H9 (cell line): ENCODE data around the gene SLC1A7. TPM values are rescaled to one million over a fixed set of nuclear protein-coding genes. Genes with fewer than 3 reads are reported as not detected.

Experiments
- DNase-seq: peaks from one replicate; pipeline ENCODE4 v3.0.0-alpha.2; 2017
- H2AFZ ChIP-seq: one replicate; pipeline ENCODE4 v1.6.1; 2013; ENCODE audit warnings: mild to moderate bottlenecking, low read length, control low read depth, moderate library complexity
- H2AK5ac ChIP-seq: 2 replicates; pipeline ENCODE4 v1.6.1; 2013; ENCODE audit warnings: low read length, control low read depth, mixed read lengths; ENCODE audit not compliant: insufficient read length
- H2BK120ac ChIP-seq: one replicate; pipeline ENCODE4 v1.6.1; 2013; ENCODE audit warnings: low read depth, mild to moderate bottlenecking, low read length, control low read depth, inconsistent platforms; ENCODE audit not compliant: poor library complexity, severe bottlenecking
- H2BK12ac ChIP-seq: 2 replicates; pipeline ENCODE4 v1.6.1; 2013; ENCODE audit warnings: low read length, control low read depth, mixed read lengths, low read depth; ENCODE audit not compliant: insufficient read length
- H2BK15ac ChIP-seq: 2 replicates; pipeline ENCODE4 v1.6.1; 2013; ENCODE audit warnings: low read depth, low read length, control low read depth
- H2BK20ac ChIP-seq: one replicate; pipeline ENCODE4 v1.6.1; 2013; ENCODE audit warnings: low read depth, mild to moderate bottlenecking, low read length, control low read depth, inconsistent platforms; ENCODE audit not compliant: poor library complexity, severe bottlenecking
- H2BK5ac ChIP-seq: 2 replicates; pipeline ENCODE4 v1.6.1; 2013; ENCODE audit warnings: low read length, control low read depth, mixed read lengths; ENCODE audit not compliant: insufficient read length
- H3K14ac ChIP-seq: 2 replicates; pipeline ENCODE4 v1.6.1; 2013; ENCODE audit warnings: low read length, control low read depth; ENCODE audit not compliant: insufficient read depth
- H3K18ac ChIP-seq: 2 replicates; pipeline ENCODE4 v1.6.1; 2013; ENCODE audit warnings: low read depth, mild to moderate bottlenecking, mixed read lengths, low read length, control low read depth; ENCODE audit not compliant: insufficient read length
- H3K23ac ChIP-seq: 2 replicates; pipeline ENCODE4 v1.6.1; 2013; ENCODE audit warnings: low read length, control low read depth, mixed read lengths, low read depth; ENCODE audit not compliant: insufficient read length
- H3K23me2 ChIP-seq: 2 replicates; pipeline ENCODE4 v1.6.1; 2013; ENCODE audit warnings: low read depth, mild to moderate bottlenecking, mixed read lengths, low read length, control low read depth; ENCODE audit not compliant: insufficient read length, poor library complexity, severe bottlenecking
- H3K27ac ChIP-seq: 2 replicates; pipeline ENCODE4 v1.5.1; 2013; ENCODE audit warnings: low read length, control low read depth, mixed read lengths, low read depth; ENCODE audit not compliant: insufficient read length
- H3K27me3 ChIP-seq: 2 replicates; pipeline ENCODE4 v1.6.1; 2013; ENCODE audit warnings: low read length, control low read depth, inconsistent platforms; ENCODE audit not compliant: insufficient read depth
- H3K4ac ChIP-seq: 2 replicates; pipeline ENCODE4 v1.6.1; 2013; ENCODE audit warnings: low read depth, mild to moderate bottlenecking, control low read depth, inconsistent platforms, low read length, moderate library complexity
- H3K4me1 ChIP-seq: 2 replicates; pipeline ENCODE4 v1.6.1; 2013; ENCODE audit warnings: low read length, control low read depth, inconsistent platforms; ENCODE audit not compliant: insufficient read depth
- H3K4me2 ChIP-seq: 2 replicates; pipeline ENCODE4 v1.6.1; 2013; ENCODE audit warnings: low read length, control low read depth, mixed read lengths; ENCODE audit not compliant: insufficient read length, insufficient read depth
- H3K56ac ChIP-seq: 2 replicates; pipeline ENCODE4 v1.6.1; 2013; ENCODE audit warnings: low read depth, mild to moderate bottlenecking, mixed read lengths, low read length, control low read depth; ENCODE audit not compliant: insufficient read length
- H3K79me1 ChIP-seq: 2 replicates; pipeline ENCODE4 v1.6.1; 2013; ENCODE audit warnings: low read depth, mild to moderate bottlenecking, moderate library complexity, low read length, control low read depth, inconsistent platforms; ENCODE audit not compliant: insufficient read depth, poor library complexity, severe bottlenecking
- H3K79me2 ChIP-seq: 2 replicates; pipeline ENCODE4 v1.6.1; 2013; ENCODE audit warnings: low read length, control low read depth, inconsistent platforms; ENCODE audit not compliant: insufficient read depth
- H3K9ac ChIP-seq: 2 replicates; pipeline ENCODE4 v1.6.1; 2013; ENCODE audit warnings: low read length, control low read depth, mixed read lengths; ENCODE audit not compliant: insufficient read length; ENCODE audit errors: extremely low read depth
- H3K9me3 ChIP-seq: one replicate; pipeline ENCODE4 v1.6.1; 2013; ENCODE audit warnings: low read depth, low read length, inconsistent platforms; ENCODE audit not compliant: control insufficient read depth
- H3T11ph ChIP-seq: one replicate; pipeline ENCODE4 v1.6.1; 2013; ENCODE audit warnings: mild to moderate bottlenecking, low read length, control low read depth, inconsistent platforms
- H4K20me1 ChIP-seq: one replicate; pipeline ENCODE4 v1.6.1; 2013; ENCODE audit not compliant: control insufficient read depth, insufficient read length, insufficient read depth
- H4K5ac ChIP-seq: 2 replicates; pipeline ENCODE4 v1.6.1; 2013; ENCODE audit warnings: low read depth, mild to moderate bottlenecking, mixed read lengths, low read length, control low read depth; ENCODE audit not compliant: insufficient read length
- H4K8ac ChIP-seq: replicated peaks from 2 replicates; pipeline ENCODE4 v1.6.1; 2013; ENCODE audit warnings: low read length, control low read depth, mixed read lengths, low read depth; ENCODE audit not compliant: insufficient read length
- H4K91ac ChIP-seq: 2 replicates; pipeline ENCODE4 v1.6.1; 2013; ENCODE audit warnings: low read depth, mild to moderate bottlenecking, moderate library complexity, mixed read lengths, low read length, control low read depth; ENCODE audit not compliant: insufficient read length
- H3K27ac Mint-ChIP-seq, 3 experiments: 2 replicates in 2 of 3; 3 replicates in 1 of 3; pipeline ENCODE4 v1.8.0; 2020 to 2021; ENCODE audit warnings: mixed read lengths in 3 of 3, mild to moderate bottlenecking in 1 of 3, moderate library complexity in 1 of 3
- H3K27me3 Mint-ChIP-seq: 2 replicates; pipeline ENCODE4 v1.8.0; 2021; ENCODE audit warnings: low read depth, mild to moderate bottlenecking, moderate library complexity, mixed read lengths
- H3K36me3 Mint-ChIP-seq, 3 experiments: 2 replicates in 2 of 3; 3 replicates in 1 of 3; pipeline ENCODE4 v1.8.0; 2020 to 2021; ENCODE audit warnings: low read depth in 3 of 3, mixed read lengths in 3 of 3; ENCODE audit not compliant: insufficient read depth in 1 of 3
- H3K4me1 Mint-ChIP-seq, 2 experiments: 2 replicates each; pipeline ENCODE4 v1.8.0; 2020; ENCODE audit warnings: mixed read lengths in 2 of 2
- H3K4me3 Mint-ChIP-seq, 2 experiments: 2 replicates in 1 of 2; 3 replicates in 1 of 2; pipeline ENCODE4 v1.8.0; 2020 to 2021; ENCODE audit warnings: mild to moderate bottlenecking in 2 of 2, mixed read lengths in 2 of 2, moderate library complexity in 1 of 2
- H3K9me3 Mint-ChIP-seq, 2 experiments: 2 replicates in 1 of 2; 3 replicates in 1 of 2; pipeline ENCODE4 v1.8.0; 2020; ENCODE audit warnings: mild to moderate bottlenecking in 2 of 2, mixed read lengths in 2 of 2, moderate library complexity in 1 of 2
- CTCF ChIP-seq: fragments of 200-600 bp; sonication (generic); conservative IDR thresholded peaks from 3 replicates; pipeline ENCODE4 v1.8.0; 2021; ENCODE audit warnings: antibody characterized with exemption, mild to moderate bottlenecking
- whole genome bisulfite sequencing: extraction: QIAGEN DNeasy Blood & Tissue Kit; methylation state at CpG from one replicate; pipeline ENCODE4 v1.1.7; 2013; ENCODE audit warnings: missing lambda C conversion rate, low lambda C conversion rate, mixed read lengths; ENCODE audit not compliant: insufficient read length; ENCODE audit errors: extremely low coverage; 5-methylcytosine and 5-hydroxymethylcytosine counted together
- total RNA-seq: library from RNA; stranded (reverse); gene quantifications from 2 replicates; pipeline ENCODE4 v1.2.1, GENCODE V29; 2021

The SLC1A7 gene
- total RNA-seq, 1 experiment from 2014 or later, result not detected

- Histone ChIP-seq H3K27ac (no peak overlapping the region), H2BK5ac (no peak overlapping the region), H3K79me2 (no peaks in the 10 kb centered on the region), H2AFZ (no peak overlapping the region), H2BK15ac (no peak overlapping the region), H2BK120ac (no peak overlapping the region), H3K23ac (no peak overlapping the region), H3K18ac (no peak overlapping the region), H4K8ac (no peak overlapping the region), H4K5ac (no peak overlapping the region), H3K9ac (no peak overlapping the region), H3K9me3 (no peaks in the 10 kb centered on the region), H3K4ac (no peak overlapping the region), H2BK20ac (no peak overlapping the region), H4K91ac (no peak overlapping the region), H2BK12ac (no peak overlapping the region), H3K14ac (no peak overlapping the region), H3K79me1 (no peaks in the 10 kb centered on the region), H3K27me3 (no peaks in the 10 kb centered on the region), H3K4me1 (0 out of 2 replicates have a peak, but pooled peaks cover 2% of the 10 kb centered on the region), H3K23me2 (no peaks in the 10 kb centered on the region), H3K4me2 (no peak overlapping the region), H3T11ph (no peak overlapping the region), H4K20me1 (no peaks in the 10 kb centered on the region), H3K56ac (no peak overlapping the region), H2AK5ac (no peak overlapping the region)
- no peaks in the 10 kb centered on the region; the same call in 1 of the 2 replicates for H3K27me3 Mint-ChIP-seq
- no peaks in the 10 kb centered on the region for H3K9me3 Mint-ChIP-seq
- H3K4me1 Mint-ChIP-seq, result peaks cover 3 to 9% of the 10 kb centered on the region in 2 experiments; a peak in 3 of 4 replicates
- WGBS, result no CpG with 5 or more reads among the region's 1 CpG
- H3K36me3 Mint-ChIP-seq, result no peaks in the 10 kb centered on the region
- no peak overlapping the region for H3K4me3 Mint-ChIP-seq
- TF ChIP-seq CTCF, result no peak
- DNase-seq, result no peak
- no peak overlapping the region for H3K27ac Mint-ChIP-seq
Measured at GRCh38 chr1:53155534-53155933, 13.1 kb upstream of the SLC1A7 start.
